DMS 273 treated with DMSO at 0.1 percent for 48 hours (cell line): Measurements from ENCODE around the gene PDGFA.
"Not testable (repeated sequence)": the region's sequence is repeated elsewhere in the genome, so short reads cannot be mapped to it uniquely, and the experiment has no call there.

Experiments used
- DNase-seq: peaks from one replicate; lab custom pipeline; 2025; lab: John Stamatoyannopoulos, UW

The PDGFA gene

DNA sequence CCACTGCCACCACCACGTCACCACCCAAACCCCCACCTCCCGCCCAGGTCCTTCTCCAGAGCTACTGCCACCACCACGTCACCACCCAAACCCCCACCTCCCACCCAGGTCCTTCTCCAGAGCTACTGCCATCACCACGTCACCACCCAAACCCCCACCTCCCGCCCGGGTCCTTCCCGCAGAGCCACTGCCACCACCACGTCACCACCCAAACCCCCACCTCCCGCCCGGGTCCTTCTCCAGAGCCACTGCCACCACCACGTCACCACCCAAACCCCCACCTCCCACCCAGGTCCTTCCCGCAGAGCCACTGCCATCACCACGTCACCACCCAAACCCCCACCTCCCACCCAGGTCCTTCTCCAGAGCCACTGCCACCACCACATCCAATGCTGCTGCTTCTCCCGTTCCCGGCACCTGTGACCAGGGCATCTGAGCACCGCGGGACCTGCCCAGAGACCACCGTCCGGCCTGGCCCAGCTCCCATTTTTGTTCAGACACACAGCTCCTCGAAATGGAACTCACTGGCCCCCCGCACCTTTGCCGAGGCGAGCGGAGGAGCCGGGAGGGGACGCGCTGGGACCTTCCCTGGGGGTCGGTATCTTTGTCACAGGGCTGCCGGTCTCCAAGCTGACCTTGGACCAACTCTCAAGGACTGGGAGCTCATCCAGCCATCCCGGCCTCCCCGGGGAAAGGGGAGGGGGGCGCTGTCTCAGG is 32.7 kb upstream of the PDGFA start:
- not testable (repeated sequence) for DNase-seq

DNA sequence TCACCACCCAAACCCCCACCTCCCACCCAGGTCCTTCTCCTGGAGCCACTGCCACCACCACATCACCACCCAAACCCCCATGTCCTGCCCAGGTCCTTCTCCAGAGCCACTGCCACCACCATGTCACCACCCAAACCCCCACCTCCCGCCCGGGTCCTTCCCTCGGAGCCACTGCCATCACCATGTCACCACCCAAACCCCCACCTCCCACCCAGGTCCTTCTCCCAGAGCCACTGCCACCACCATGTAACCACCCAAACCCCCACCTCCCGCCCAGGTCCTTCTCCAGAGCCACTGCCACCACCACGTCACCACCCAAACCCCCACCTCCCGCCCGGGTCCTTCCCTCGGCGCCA is 31.9 kb upstream of the PDGFA start:
- not testable (repeated sequence) for DNase-seq

DNA sequence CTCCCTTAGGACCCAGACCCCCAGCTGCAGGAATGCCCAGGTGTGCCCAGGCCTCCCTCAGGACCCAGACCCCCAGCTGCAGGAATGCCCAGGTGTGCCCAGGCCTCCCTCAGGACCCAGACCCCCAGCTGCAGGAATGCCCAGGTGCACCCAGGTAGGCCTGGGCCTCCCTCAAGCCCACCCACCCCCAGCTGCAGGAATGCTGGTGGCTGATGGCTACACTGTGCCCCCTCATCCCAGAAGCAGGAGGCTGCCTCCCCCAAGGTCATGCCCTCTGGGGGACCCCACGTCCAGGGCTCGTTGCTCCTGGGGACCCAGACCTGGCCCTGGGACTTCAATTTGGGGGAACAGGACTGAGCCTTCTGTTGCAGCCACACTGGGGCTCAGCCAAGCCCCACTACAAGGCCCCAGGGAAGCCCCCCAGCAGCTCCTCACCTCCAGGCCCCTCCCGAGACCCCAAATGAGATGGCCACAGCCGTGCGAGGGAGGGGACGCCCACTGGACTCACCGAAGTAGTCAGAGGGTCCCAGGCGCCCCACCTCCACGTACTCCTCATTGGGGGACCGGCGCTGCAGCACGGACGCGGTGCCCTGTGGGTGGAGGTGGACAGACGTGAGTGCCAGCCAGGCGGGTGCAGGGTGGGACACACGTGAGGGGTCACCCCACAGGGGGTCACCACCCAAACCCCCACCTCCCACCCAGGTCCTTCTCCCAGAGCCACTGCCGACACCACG is 31.4 kb upstream of the PDGFA start:
- DNase-seq, result no peak

DNA sequence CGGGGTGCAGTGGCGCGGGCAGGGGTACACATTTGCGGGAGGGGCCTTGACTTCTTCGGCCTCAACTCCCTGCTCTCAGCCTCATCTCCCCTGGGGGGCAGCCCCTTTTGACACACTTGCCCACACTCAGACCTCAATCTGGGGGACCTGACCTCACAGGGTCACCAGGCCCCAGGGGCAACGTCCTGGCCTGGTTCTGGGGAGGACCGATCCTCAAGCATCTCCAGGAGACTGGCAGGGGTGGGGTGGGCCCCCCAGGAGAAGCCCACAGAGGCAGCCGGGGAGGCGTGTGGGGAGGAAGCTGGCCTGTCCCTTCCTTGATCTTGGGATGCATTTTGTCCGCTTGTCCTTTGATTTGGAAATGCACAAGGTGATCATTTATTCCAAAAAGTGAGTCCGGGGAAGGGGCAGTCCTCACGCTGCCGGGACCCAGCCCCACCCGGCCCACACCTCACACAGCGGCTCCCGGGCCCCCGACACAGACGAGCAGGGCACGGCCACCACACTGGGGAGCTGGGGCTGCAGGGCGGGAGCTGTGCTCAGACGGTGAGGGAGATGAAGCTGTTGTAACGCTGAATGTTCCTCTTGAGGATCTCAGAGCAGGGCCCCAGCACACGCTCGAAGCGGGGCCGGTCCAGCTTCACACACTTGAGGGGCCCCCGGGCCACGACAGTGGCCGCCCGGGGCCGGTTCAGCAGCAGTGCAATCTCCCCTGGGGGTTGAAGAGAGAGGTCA is 30.4 kb upstream of the PDGFA start:
- no peak for DNase-seq

DNA sequence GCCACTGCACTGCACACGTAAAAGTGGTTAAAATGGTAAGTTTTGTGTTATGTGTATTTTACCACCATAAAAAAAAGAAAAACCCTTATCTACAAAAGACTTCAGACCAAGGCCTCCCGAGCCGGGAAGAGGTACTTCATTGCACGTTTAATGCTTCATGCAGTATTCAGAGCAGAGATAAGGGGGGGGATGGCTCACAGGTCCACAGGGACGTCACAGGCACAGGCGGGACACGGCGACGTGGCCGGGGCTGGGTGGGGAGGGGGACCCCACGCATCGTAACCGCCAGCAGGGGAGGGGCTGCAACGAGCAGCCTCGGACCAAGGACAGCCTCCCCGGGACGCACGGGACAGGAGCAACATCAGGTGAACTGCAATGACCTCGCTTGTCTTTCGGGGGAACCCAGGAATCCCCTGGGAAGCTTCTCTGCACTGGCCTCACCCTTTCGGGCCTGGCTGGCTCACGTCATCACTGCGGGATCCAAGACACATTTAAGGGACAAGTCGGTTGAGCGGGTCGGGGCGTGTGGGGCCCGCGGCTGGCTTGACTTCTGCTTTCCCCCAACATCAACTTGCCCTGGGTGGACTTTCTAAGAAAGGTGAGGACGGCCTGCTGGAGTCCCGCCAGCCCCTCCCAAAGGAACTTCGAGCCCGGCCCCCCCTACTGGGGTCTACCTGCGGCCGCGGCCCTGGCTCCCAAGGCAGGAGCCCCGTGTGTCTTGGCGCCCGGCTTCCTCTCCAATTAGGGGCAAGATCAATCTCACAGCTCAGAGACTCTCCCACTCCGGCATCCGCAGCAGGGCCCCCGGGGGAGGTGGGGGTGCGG is 29.6 kb upstream of the PDGFA start:
- no peak for DNase-seq

DNA sequence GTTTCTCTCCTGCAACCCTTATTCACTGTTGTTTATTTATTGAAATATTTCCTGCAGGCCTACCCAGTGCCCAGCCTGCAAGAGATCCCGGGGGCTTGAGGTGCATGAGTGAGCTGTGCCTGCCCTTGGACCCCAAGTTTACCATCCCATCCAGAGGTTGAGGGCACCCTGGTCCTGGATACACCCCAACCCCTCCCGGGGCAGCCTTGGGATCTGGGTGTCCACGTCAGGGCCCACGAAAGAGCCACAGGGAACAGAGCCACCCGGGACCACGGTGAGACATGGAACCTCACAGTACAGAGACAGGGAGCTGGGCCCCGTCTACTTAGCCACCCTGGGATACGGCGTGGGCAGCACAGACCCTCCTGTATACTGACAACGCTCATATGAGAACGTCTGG is 28.8 kb upstream of the PDGFA start:
- DNase-seq, result no peak

DNA sequence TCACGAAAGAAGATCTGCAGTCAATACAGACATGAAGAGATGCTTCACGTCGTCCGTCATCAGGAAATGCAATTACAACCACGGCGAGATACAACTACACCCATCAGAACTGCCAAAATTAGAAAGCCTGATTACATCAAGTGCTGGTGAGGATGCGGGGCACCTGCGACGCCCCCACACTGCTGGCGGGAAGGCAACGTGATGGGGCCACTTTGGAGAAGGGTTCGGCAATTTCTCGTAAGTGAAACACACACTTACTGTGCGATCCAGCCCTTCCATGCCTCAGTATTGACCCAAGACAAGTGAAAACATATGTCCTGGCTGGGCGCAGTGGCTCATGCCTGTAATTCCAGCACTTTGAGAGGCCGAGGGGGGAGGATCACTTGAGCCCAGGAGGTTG is 25.8 kb upstream of the PDGFA start:
- DNase-seq, result no peak

DNA sequence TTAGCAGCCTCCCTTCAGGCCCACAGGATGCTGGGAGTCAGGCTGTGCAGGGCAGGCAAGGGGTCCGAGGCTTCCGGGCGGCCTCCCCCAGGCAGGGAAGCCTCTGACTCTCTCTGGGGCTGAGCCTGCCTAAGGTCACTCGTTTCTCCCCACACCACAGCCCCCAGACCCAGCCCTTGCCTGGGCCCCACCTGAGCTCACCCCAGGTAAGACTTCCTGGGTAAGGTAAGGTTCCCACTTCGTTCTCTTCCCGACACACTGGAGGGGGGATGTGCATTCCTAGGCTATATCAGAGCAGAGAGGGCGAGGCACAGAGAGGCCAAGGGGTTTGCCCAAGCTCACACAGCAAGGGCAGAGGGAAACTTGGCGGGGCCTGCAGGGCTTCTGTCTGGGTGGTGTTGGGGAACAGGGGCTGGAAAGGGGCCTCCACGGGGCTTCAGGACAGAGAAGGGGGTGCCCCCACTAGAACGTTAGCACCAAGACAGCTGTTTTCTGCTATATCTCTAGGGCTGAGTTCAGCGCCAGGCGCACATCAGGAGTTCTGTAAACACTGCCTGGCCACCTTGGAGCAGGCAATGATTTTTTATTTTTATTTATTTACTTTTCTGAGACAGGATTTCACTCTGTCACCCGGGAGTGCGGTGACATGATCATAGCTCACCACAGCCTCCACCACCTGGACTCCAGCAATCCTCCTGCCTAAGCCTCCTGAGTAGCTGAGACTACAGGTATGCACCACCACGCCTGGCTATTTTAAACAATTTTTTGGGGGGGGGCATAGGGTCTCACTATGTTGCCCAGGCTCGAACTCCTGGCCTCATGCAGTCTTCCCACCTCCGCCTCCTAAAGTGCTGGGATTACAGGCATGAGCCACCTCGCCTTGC is 24.9 kb upstream of the PDGFA start:
- DNase-seq, result no peak

DNA sequence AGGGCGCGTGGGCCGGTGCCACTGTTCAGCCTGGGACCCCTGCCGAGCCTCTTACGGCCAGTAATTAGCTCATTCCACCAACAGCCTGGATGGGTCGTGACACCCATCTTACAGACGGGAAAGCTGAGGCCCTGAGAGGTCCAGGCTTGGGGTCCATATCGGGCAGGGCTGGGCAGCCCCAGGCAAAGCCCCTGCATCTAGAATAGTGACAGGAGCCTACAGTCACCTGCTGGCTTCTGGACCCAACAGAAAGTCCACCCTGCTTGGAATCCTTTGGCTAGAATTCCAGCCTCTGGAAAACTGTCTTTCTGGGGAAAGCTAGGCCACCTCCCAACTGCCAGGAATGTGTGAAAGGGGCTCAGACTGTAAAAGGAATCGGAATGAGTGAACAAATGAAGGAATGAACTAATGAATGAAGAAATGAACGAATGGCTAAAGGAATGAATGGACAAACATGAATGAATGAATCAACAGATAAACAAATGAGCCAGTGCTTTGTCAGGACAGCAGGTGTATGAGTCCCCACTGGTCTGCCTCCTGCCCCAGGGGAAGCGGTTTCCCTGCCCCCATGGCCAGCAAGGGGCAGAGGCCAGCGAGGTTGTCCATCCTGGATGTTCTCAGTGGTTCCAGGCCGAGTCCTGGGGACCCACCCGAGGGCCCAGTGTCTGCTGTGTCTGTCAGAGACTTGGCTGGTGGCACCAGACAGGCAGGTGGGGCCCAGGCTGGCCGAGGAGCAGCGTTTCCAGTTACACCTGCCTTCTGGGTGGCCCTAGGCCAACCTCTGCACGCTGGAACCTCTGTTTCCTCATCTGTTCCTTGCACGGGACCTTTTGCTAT is 24.1 kb upstream of the PDGFA start:
- DNase-seq, result no peak

DNA sequence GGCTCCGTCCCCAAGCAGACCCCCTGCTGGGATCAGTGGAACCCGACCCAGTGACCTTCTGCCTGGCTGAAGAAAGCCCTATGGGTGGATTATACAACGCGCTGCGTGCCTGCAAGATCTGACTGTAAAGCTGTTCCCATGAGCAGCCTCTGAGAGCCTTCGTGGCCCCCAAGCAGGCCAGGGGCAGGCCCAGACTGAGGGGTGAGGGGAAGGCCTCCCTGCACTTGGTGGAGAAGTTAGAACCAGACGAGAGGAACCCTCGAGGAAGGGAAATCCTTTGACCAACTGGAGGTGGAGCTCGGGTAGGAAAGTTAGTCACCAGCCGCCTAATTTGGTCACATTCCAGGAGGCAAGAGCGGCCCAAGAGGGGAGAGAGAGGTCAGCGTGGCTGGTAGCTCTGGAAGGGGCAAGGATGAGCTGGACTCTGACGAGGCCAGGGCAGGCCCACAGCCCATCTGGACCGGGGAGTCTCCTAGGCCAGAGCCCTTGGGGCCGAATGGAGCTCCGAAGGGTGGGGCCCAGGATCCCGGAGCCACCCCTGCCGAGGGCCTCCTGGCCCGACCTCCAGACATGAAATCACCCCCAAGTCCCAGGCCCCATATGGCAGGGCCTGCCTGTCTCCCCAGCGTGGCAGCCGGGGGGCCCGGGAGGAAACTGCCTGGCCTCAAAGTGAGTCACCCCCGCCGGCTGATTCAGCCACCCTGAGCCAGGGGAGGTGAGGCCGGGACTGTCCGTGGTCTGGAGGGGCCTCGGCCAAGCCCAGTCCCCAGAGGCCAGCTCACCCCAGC is 23.3 kb upstream of the PDGFA start:
- DNase-seq, result no peak

DNA sequence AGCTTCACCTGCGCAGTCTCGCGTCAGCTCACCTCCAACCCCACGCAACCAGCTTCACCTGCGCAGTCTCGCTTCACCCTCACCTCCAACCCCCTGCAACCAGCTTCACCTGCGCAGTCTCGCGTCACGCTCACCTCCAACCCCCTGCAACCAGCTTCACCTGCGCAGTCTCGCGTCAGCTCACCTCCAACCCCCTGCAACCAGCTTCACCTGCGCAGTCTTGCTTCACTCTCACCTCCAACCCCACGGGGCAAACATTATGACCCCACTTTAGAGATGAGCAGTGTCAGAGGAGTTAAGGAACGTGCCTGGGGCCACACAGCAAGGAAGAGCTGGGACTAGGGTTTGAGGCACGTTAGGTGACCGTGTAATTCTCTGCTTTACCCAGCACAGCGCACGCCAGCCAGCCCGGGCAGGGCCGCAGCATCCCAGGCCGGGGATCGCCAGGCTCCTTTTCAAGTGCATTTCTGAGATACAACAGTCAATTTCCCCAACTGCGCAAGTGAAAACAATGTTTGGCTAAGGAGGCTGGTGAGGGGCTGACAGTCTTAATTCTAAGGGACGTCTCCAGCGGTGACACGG is 22.6 kb upstream of the PDGFA start:
- no peak for DNase-seq

DNA sequence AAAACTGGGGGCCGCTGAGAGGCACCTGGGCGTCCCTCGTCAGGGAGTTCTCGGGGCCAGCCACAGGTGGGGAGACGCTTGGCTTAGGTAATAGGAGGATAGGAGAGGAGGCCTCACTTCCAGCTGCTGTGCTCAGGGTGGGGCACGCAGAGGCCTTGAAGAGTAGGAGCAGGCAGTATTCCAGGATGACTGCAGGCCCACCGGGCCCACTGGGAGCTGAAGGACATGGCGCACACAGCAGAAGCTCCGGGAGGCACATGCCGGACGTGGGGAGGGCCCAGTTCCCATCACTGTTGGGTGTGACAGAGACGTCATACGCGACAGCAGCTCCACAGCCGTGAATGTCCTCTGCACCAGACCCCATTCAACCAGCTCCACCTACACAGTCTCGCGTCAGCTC is 22.0 kb upstream of the PDGFA start:
- DNase-seq, result no peak

DNA sequence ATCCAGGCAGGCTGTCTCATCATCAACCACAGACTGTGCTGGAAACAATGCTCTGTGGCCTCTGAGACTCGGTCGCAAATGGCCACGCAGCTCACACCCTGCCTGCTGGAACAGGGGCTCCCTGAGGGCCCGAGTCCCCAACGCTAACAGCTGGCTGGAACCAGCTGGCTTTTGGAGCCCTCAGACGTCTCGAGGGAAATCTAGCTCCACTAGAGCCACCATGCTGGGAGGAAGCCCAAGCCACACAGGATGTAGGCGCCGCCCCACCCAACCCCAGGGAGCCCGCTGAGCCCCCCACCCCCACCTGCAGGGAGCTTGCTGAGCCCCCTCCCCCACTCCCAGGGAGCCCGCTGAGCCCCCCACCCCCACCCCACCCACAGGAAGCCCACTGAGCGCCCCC is 21.4 kb upstream of the PDGFA start:
- no peak for DNase-seq

DNA sequence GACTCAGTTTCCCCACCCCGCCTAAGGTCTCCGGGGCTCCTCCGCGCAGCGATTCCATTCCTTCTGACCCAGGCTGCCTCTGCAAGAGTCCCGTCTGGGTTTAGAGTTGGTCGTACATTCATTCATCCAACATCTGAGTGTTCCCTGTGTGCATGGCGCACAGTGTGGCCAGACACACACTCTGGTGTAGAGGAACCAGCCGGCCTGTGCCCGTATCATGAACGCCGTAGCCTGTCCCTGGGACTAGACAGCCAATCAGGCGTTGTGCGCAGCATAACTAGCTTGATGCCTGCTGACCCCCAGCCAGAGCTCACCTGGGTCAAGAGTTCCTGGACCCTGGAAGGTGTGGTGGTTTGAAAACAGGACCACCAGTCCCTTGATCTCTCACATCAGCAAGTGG is 20.9 kb upstream of the PDGFA start:
- no peak for DNase-seq

DNA sequence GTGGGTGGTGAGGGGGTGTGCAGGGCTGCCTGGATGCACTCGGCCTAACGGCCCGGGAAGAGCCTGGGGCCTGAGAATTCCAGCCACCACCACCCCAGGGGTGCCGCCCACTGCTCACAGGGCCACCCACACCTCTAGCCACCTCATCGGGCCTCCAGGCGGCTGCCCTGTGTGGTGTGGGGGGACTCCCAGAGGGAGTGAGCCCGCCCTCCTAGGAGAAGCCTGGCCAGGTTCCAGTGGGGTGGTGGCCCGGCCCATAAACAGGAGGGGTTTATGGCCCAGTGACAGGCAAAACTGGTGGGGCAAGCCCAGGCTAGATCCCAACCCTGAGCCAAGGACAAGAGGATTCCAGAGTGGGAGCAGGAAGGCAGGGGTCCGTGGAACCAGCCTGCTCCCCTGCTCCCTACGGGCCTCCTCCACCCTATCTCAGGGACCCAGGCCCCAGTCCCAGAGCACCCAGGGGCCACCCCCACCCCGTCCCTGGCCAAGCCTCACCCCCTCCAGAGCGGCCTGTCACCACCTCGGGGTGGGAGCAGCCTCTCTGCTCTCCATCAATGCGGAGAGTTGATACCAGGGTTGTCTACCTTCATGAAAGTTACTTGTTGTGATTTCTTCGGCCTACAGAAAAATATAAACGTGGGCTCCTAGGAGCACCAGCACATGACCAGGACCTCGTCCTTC is 20.2 kb upstream of the PDGFA start:
- no peak for DNase-seq

DNA sequence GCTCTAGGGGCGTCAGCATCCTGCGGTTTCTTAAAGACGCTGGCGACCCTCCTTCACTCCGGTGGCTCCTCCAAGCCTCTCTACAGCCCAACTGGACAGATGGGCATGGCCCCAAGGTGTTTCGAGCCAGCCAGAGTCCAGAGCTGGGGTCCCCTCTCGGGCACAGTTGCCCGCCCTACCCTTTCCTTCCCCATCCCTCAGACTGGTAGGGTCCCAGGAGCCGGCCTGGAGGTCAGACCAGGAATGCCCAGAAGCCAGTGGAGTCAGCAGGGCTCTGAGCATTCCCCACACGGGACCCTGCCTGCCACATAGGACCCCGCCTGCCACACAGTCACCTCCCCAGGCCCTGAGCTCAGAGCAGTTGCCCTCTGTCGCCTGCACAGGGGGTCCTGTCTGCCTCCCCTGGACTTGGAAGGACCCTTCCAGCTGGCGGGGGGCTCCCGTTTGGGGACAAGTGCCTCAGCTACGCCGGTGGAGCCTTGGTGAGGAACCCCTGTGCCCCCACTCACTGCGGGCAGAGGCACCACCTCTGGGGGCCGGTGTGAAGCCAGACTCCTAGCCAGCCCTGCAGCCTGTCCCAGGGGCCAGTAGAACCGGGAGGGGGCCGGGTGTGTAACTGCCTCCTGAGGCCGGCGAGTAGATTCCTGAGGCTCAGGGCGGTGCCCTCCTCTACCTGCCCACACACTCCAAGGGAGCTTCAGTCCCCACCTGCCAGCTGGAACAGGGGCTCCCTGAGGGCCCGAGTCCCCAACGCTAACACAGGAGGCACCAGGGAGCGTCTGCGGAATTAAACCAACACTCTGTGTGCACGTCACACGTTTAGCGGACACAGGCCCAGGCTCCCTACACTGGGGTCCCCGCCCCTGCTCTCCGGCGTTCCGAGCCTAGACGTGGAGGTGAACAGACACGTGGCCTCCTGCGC is 19.4 kb upstream of the PDGFA start:
- DNase-seq, result no peak

DNA sequence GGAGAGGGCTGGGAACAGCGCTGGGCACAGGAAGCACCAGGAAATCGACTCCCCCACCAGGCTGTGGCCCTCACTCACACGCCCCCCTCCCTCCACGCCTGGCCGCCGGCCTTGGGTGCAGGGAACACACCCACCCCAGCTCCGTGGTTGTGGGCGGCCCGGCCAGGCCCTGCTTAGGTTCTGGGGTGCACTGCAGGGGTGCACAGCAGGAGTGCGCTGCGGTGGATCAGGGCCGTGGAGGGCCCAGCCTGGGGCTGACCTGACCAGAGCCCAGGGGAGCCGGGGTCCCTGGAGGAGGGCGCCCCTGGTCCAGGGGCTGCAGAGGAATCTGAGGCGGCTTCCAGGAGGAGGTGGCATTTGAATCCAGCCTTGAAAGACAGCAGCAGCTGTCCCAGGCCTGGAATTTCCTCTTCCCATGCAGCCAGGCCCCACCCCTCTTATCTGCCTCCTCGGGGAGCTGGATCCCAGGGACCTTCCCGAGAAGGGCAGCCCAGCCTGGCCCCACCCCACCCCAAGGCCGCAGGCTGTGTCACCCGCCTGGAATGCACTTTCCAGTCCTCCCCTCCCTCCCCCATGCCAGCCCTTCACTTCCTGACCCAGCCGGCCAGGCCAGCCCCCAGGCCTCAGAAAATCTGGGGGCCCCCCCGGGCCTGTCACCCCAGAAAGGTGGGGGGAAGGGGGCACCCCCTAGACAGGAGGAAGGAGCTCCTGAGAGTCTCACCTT is 18.4 kb upstream of the PDGFA start:
- no peak for DNase-seq
